ENCODE data around the gene IPPK.

IPPK gene

GRCh38 chr9:92659601-92660000 is 10.3 kb downstream of the IPPK start:
- H3K27ac ChIP-seq (ENCODE audit: low read depth, low read length), result no peak overlapping the region
- no peaks in the 10 kb centered on the region for H3K9me2 ChIP-seq (replicated peaks; ENCODE audit: control insufficient read depth, low read length)
- peaks cover 45% of the 10 kb centered on the region for H3K79me2 ChIP-seq (ENCODE audit: control insufficient read depth, low read length)
- peaks cover 23% of the 10 kb centered on the region; the same call in 1 of the 2 replicates for H3K36me3 ChIP-seq (ENCODE audit: control insufficient read depth, low read length)
- H3K9me3 ChIP-seq (ENCODE audit: control insufficient read depth, insufficient read depth, low read length), result no peaks in the 10 kb centered on the region
- H3F3A ChIP-seq (ENCODE audit: control insufficient read depth, insufficient read depth), result no peaks in the 10 kb centered on the region
- H3K4me2 ChIP-seq (ENCODE audit: low read length), result no peak overlapping the region
- TF ChIP-seq EZH2phosphoT487 (IDR thresholded peaks at IDR 0.05; ENCODE audit: borderline replicate concordance, low read length), result no peak
- TF ChIP-seq CTCF (IDR thresholded peaks at IDR 0.05; ENCODE audit: low read depth, low read length, poor library complexity, severe bottlenecking), result no peak
- H3K4me1 ChIP-seq (ENCODE audit: control insufficient read depth, low read length), result peaks cover 7% of the 10 kb centered on the region
- H3K27me3 ChIP-seq (ENCODE audit: control insufficient read depth, low read length), result no peaks in the 10 kb centered on the region
- H4K20me1 ChIP-seq (ENCODE audit: control insufficient read depth, insufficient read depth, low read depth, low read length), result peaks cover 4% of the 10 kb centered on the region; the same call in 1 of the 2 replicates
- no peak overlapping the region for H3K4me3 ChIP-seq (ENCODE audit: low read length)

- H3K36me3 ChIP-seq (ENCODE audit: control insufficient read depth, low read length), result peaks cover 23% of the 10 kb centered on the region; the same call in 1 of the 2 replicates
- peaks cover 12% of the 10 kb centered on the region for H3K4me1 ChIP-seq (ENCODE audit: control insufficient read depth, low read length)
- H3K4me3 ChIP-seq (ENCODE audit: low read length), result no peak overlapping the region
- no peak overlapping the region for H3K4me2 ChIP-seq (ENCODE audit: low read length)
- no peak overlapping the region for H3K27ac ChIP-seq (ENCODE audit: low read depth, low read length)
- no peaks in the 10 kb centered on the region for H3F3A ChIP-seq (ENCODE audit: control insufficient read depth, insufficient read depth)
- peaks cover 4% of the 10 kb centered on the region; the same call in 1 of the 2 replicates for H4K20me1 ChIP-seq (ENCODE audit: control insufficient read depth, insufficient read depth, low read depth, low read length)
- TF ChIP-seq EZH2phosphoT487 (IDR thresholded peaks at IDR 0.05; ENCODE audit: borderline replicate concordance, low read length), result no peak
- TF ChIP-seq CTCF (IDR thresholded peaks at IDR 0.05; ENCODE audit: low read depth, low read length, poor library complexity, severe bottlenecking), result no peak
- peaks cover 35% of the 10 kb centered on the region for H3K79me2 ChIP-seq (ENCODE audit: control insufficient read depth, low read length)
- H3K9me3 ChIP-seq (ENCODE audit: control insufficient read depth, insufficient read depth, low read length), result no peaks in the 10 kb centered on the region
- no peaks in the 10 kb centered on the region for H3K9me2 ChIP-seq (replicated peaks; ENCODE audit: control insufficient read depth, low read length)
- no peaks in the 10 kb centered on the region for H3K27me3 ChIP-seq (ENCODE audit: control insufficient read depth, low read length)
Observed at GRCh38 chr9:92658611-92659010, 11.3 kb downstream of the IPPK start.

GRCh38 chr9:92658176-92658575 is 11.8 kb downstream of the IPPK start:
- H3K79me2 ChIP-seq (ENCODE audit: control insufficient read depth, low read length), result peaks cover 31% of the 10 kb centered on the region
- TF ChIP-seq CTCF (IDR thresholded peaks at IDR 0.05; ENCODE audit: low read depth, low read length, poor library complexity, severe bottlenecking) (no peak), EZH2phosphoT487 (IDR thresholded peaks at IDR 0.05; ENCODE audit: borderline replicate concordance, low read length) (no peak)
- H3K9me3 ChIP-seq (ENCODE audit: control insufficient read depth, insufficient read depth, low read length), result no peaks in the 10 kb centered on the region
- no peak overlapping the region for H3K27ac ChIP-seq (ENCODE audit: low read depth, low read length)
- no peak overlapping the region for H3K4me3 ChIP-seq (ENCODE audit: low read length)
- H3F3A ChIP-seq (ENCODE audit: control insufficient read depth, insufficient read depth), result no peaks in the 10 kb centered on the region
- H3K4me2 ChIP-seq (ENCODE audit: low read length), result no peak overlapping the region
- peaks cover 21% of the 10 kb centered on the region; the same call in 1 of the 2 replicates for H3K36me3 ChIP-seq (ENCODE audit: control insufficient read depth, low read length)
- H3K9me2 ChIP-seq (replicated peaks; ENCODE audit: control insufficient read depth, low read length), result no peaks in the 10 kb centered on the region
- H3K27me3 ChIP-seq (ENCODE audit: control insufficient read depth, low read length), result no peaks in the 10 kb centered on the region
- H3K4me1 ChIP-seq (ENCODE audit: control insufficient read depth, low read length), result peaks cover 12% of the 10 kb centered on the region
- H4K20me1 ChIP-seq (ENCODE audit: control insufficient read depth, insufficient read depth, low read depth, low read length), result peaks cover 4% of the 10 kb centered on the region; the same call in 1 of the 2 replicates

Measured in DOHH2 (cell line).